Nephron progenitor cell (in vitro differentiated cells): ENCODE data around the gene NAALADL2.

Experiments used
- DNase-seq: peaks from one replicate; pipeline ENCODE4 v3.0.0; 2021
- H3K27ac Mint-ChIP-seq: 2 replicates; pipeline ENCODE4 v1.8.0; 2021; ENCODE audit warnings: mild to moderate bottlenecking, moderate library complexity, mixed read lengths
- H3K27me3 Mint-ChIP-seq: 2 replicates; pipeline ENCODE4 v1.8.0; 2021; ENCODE audit warnings: mild to moderate bottlenecking, low read depth, mixed read lengths; ENCODE audit not compliant: poor library complexity
- H3K36me3 Mint-ChIP-seq: 2 replicates; pipeline ENCODE4 v1.8.0; 2021; ENCODE audit warnings: low read depth, mixed read lengths
- H3K4me1 Mint-ChIP-seq: 2 replicates; pipeline ENCODE4 v1.8.0; 2021; ENCODE audit warnings: mixed read lengths
- H3K4me3 Mint-ChIP-seq: 2 replicates; pipeline ENCODE4 v1.8.0; 2021; ENCODE audit warnings: mild to moderate bottlenecking, moderate library complexity, mixed read lengths
- H3K9me3 Mint-ChIP-seq: 2 replicates; pipeline ENCODE4 v1.8.0; 2021; ENCODE audit warnings: mild to moderate bottlenecking, moderate library complexity, mixed read lengths
- CTCF ChIP-seq: fragments of 200-600 bp; sonication (generic); IDR thresholded peaks from 2 replicates; pipeline ENCODE4 v1.5.0; 2021; ENCODE audit warnings: antibody characterized with exemption

Gene NAALADL2

DNA sequence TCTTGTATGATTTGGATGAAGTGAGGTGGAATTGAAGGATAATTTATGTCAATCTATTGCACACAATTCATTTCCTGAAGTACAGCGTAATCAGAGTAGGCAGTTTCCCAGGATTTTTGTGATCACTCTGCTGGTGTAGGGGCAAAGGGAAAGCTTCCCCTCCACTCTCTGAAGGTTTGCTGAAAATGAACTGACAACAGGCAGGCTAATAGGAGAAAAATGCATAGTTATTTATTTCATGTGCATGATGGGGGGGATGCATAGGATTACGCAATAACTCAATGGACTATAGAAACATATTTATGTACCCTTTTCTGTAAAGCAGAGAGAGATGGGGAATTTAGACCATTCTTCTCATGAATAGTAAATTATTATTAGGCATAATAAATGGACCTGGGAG is 872.9 kb downstream of the NAALADL2 start:
- Mint-ChIP-seq H3K36me3 (peaks cover 6% of the 10 kb centered on the region), H3K27me3 (peaks cover 3% of the 10 kb centered on the region), H3K4me3 (no peak overlapping the region), H3K4me1 (peaks cover 14% of the 10 kb centered on the region), H3K27ac (no peak overlapping the region), H3K9me3 (peaks cover 12% of the 10 kb centered on the region)
- no peak for DNase-seq
- TF ChIP-seq CTCF: no peak

GRCh38 chr3:175735866-175736265 is 876.7 kb downstream of the NAALADL2 start:
- Mint-ChIP-seq H3K9me3 (peaks cover 12% of the 10 kb centered on the region), H3K27ac (no peak overlapping the region), H3K4me1 (no peaks in the 10 kb centered on the region), H3K27me3 (peaks cover 3% of the 10 kb centered on the region), H3K36me3 (peaks cover 6% of the 10 kb centered on the region), H3K4me3 (no peak overlapping the region)
- no peak for DNase-seq
- no peak for TF ChIP-seq CTCF

DNA sequence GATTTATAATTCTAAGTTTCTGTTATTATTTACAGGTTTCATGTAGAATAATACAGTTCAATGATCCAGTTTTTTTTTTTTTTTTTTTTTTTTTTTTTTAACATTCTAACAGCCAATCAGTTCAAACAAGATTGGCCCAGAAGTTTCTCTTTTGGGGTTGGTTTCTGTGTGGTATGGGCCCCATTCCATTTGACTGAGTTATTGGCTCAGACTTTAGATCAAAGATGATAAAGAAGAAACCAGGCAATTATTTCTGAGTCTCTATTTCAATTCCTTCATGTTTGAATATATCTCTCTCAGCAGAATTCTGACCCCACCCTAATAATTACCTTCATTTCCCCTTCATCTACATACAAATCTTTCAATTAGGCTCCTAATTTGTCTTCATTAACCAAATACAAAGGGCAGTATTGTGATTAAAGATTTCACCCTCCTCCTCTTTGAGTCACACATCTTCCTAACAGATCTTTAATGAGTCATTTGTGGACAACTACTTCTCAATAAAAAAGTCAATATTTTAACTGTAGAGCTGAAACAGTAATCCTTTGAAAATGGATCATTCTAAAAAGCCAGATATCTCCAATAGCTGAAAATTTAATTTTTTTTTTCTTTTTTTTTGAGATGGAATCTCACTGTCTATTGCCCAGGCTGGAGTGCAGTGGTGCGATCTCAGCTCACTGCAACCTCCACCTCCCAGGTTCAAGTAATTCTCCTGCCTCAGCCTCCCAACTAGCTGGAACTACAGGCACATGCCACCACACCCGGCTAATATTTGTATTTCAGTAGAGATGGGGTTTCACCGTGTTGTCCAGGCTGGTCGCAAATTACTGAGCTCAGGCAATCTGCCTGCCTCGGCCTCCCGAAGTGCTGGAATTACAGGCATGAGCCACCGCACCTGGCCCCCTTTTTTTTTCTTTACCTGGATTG is 878.8 kb downstream of the NAALADL2 start:
- TF ChIP-seq CTCF: no peak
- H3K9me3 Mint-ChIP-seq: peaks cover 15% of the 10 kb centered on the region
- peaks cover 6% of the 10 kb centered on the region for H3K36me3 Mint-ChIP-seq
- no peak overlapping the region for H3K27ac Mint-ChIP-seq
- peaks cover 3% of the 10 kb centered on the region for H3K27me3 Mint-ChIP-seq
- H3K4me3 Mint-ChIP-seq: no peak overlapping the region
- no peak for DNase-seq
- no peaks in the 10 kb centered on the region for H3K4me1 Mint-ChIP-seq

DNA sequence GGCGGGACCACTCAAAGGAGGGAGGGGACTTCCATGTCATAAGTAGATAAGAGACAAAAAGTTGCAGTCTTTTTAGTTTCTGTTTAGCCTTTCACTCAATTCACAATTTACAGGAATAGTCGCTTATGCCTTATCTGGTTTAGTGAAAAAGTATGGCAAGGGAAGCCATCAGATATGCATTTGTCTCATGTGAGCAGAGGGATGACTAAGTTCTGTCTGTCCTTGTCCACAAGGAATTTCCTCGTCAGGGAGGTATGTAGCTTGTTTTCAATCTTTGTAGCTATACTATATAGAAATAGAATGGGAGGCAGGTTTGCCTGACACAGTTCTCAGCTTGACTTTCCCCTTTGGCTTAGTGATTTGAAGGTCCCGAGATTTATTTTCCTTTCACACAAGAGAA is 882.8 kb downstream of the NAALADL2 start:
- Mint-ChIP-seq H3K36me3 (no peaks in the 10 kb centered on the region), H3K9me3 (peaks cover 4% of the 10 kb centered on the region), H3K4me1 (no peaks in the 10 kb centered on the region), H3K27me3 (peaks cover 4% of the 10 kb centered on the region), H3K27ac (no peak overlapping the region), H3K4me3 (no peak overlapping the region)
- DNase-seq: no peak
- no peak for TF ChIP-seq CTCF

- H3K9me3 Mint-ChIP-seq: peaks cover 4% of the 10 kb centered on the region
- no peak for DNase-seq
- no peak overlapping the region for H3K27ac Mint-ChIP-seq
- no peaks in the 10 kb centered on the region for H3K4me1 Mint-ChIP-seq
- no peak overlapping the region for H3K4me3 Mint-ChIP-seq
- no peaks in the 10 kb centered on the region for H3K36me3 Mint-ChIP-seq
- H3K27me3 Mint-ChIP-seq: peaks cover 4% of the 10 kb centered on the region
- no peak for TF ChIP-seq CTCF
Observed at GRCh38 chr3:175743733-175744400, 884.7 kb downstream of the NAALADL2 start.
